GM19193 (cell line): ENCODE measurements around the gene ZC3H11A.

Source experiments
- POLR2A ChIP-seq: IDR thresholded peaks from 4 replicates; pipeline ENCODE4 v1.6.1; 2011; ENCODE audit not compliant: insufficient read depth, insufficient read length; ENCODE audit errors: extremely low read depth

ZC3H11A gene

GRCh38 chr1:203778789-203779188 lies 16.6 kb upstream of the ZC3H11A start:
- no peak for TF ChIP-seq POLR2A

- TF ChIP-seq POLR2A = no peak
Observed at GRCh38 chr1:203781962-203782361, 13.5 kb upstream of the ZC3H11A start.

GRCh38 chr1:203789966-203790365 lies 5.5 kb upstream of the ZC3H11A start:
- TF ChIP-seq POLR2A = no peak

- no peak for TF ChIP-seq POLR2A
Observed at GRCh38 chr1:203791498-203791897, 3.9 kb upstream of the ZC3H11A start.

- TF ChIP-seq POLR2A = no peak
Observed at GRCh38 chr1:203792486-203792885, 2.9 kb upstream of the ZC3H11A start.

GRCh38 chr1:203794764-203795440 lies 521 bp upstream of the ZC3H11A start:
- no peak for TF ChIP-seq POLR2A

- no peak for TF ChIP-seq POLR2A
Observed at GRCh38 chr1:203796236-203796605, 798 bp downstream of the ZC3H11A start.

- no peak for TF ChIP-seq POLR2A
Observed at GRCh38 chr1:203797216-203797615, 1.8 kb downstream of the ZC3H11A start.

- TF ChIP-seq POLR2A = no peak
Observed at GRCh38 chr1:203797948-203798655, 2.7 kb downstream of the ZC3H11A start.

- no peak for TF ChIP-seq POLR2A
Observed at GRCh38 chr1:203799157-203799556, 3.7 kb downstream of the ZC3H11A start.

GRCh38 chr1:203799971-203800370 lies 4.5 kb downstream of the ZC3H11A start:
- no peak for TF ChIP-seq POLR2A

GRCh38 chr1:203805689-203806088 lies 10.3 kb downstream of the ZC3H11A start:
- TF ChIP-seq POLR2A = no peak

- no peak for TF ChIP-seq POLR2A
Observed at GRCh38 chr1:203807196-203807595, 11.8 kb downstream of the ZC3H11A start.

GRCh38 chr1:203813581-203814341 lies 18.3 kb downstream of the ZC3H11A start:
- no peak for TF ChIP-seq POLR2A

- no peak for TF ChIP-seq POLR2A
Observed at GRCh38 chr1:203818399-203818798, 23.0 kb downstream of the ZC3H11A start.

- no peak for TF ChIP-seq POLR2A
Observed at GRCh38 chr1:203823306-203823705, 27.9 kb downstream of the ZC3H11A start.

GRCh38 chr1:203826175-203826574 lies 30.8 kb downstream of the ZC3H11A start:
- no peak for TF ChIP-seq POLR2A

GRCh38 chr1:203828002-203828401 lies 32.6 kb downstream of the ZC3H11A start:
- TF ChIP-seq POLR2A = no peak
